ENCODE measurements around the gene LAPTM4A. TPM values are rescaled to one million over a fixed set of nuclear protein-coding genes. Genes with fewer than 3 reads are reported as not detected.

Gene LAPTM4A
- total RNA-seq, 1 experiment from 2014 or later = 125 TPM

DNA sequence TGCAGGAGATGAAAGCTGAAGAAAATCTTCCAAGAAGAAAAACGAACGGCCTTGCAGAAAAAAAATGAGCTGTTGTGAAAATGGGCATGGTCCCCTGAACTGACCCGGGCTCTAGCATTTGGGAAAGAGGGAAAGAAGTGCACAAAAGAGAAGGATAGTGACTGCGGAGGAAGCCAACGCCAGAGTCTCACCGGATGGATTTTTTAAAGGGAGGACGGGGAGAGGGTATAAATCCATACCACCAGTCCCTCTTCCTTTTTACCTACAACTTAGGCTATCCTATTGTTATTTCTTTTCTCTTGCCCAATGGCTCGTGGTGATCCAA is 62.1 kb downstream of the LAPTM4A start:
- Histone ChIP-seq H3K9me3 (ENCODE audit: insufficient read depth, low read depth) (no peaks in the 10 kb centered on the region), H3K27me3 (ENCODE audit: insufficient read depth, low read depth) (no peaks in the 10 kb centered on the region), H3K4me1 (replicated peaks; ENCODE audit: insufficient read depth) (peaks cover 19% of the 10 kb centered on the region), H4K20me1 (ENCODE audit: insufficient read depth) (no peaks in the 10 kb centered on the region), H3K4me3 (peak overlapping the region; percentile 85), H3F3A (ENCODE audit: insufficient read depth, low read depth) (0 out of 2 replicates have a peak, but pooled peaks cover 4% of the 10 kb centered on the region), H3K9me2 (ENCODE audit: insufficient read depth) (no peaks in the 10 kb centered on the region), H3K36me3 (ENCODE audit: low read depth) (no peaks in the 10 kb centered on the region), H2AFZ (peak overlapping the region; percentile 96), H3K79me2 (ENCODE audit: low read depth) (no peaks in the 10 kb centered on the region; the same call in 1 of the 2 replicates), H3K27ac (no peak overlapping the region), H3K4me2 (peak overlapping the region; percentile 89)
- DNase-seq = no peak
- BruUV-seq (replicated peaks) = no TSS peak
- intact Hi-C loops (cut with micrococcal nuclease; ENCODE audit: unreplicated experiment) = no loop called here
- ChIA-PET CTCF (no interaction called here), POLR2A (ENCODE audit: unreplicated experiment) (no interaction called here)
- TF ChIP-seq, protein P1, sequence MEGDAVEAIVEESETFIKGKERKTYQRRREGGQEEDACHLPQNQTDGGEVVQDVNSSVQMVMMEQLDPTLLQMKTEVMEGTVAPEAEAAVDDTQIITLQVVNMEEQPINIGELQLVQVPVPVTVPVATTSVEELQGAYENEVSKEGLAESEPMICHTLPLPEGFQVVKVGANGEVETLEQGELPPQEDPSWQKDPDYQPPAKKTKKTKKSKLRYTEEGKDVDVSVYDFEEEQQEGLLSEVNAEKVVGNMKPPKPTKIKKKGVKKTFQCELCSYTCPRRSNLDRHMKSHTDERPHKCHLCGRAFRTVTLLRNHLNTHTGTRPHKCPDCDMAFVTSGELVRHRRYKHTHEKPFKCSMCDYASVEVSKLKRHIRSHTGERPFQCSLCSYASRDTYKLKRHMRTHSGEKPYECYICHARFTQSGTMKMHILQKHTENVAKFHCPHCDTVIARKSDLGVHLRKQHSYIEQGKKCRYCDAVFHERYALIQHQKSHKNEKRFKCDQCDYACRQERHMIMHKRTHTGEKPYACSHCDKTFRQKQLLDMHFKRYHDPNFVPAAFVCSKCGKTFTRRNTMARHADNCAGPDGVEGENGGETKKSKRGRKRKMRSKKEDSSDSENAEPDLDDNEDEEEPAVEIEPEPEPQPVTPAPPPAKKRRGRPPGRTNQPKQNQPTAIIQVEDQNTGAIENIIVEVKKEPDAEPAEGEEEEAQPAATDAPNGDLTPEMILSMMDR (conservative IDR thresholded peaks at IDR 0.05) = no peak
- no peak for TF ChIP-seq EZH2 (IDR thresholded peaks at IDR 0.05; ENCODE audit: low read depth)

DNA sequence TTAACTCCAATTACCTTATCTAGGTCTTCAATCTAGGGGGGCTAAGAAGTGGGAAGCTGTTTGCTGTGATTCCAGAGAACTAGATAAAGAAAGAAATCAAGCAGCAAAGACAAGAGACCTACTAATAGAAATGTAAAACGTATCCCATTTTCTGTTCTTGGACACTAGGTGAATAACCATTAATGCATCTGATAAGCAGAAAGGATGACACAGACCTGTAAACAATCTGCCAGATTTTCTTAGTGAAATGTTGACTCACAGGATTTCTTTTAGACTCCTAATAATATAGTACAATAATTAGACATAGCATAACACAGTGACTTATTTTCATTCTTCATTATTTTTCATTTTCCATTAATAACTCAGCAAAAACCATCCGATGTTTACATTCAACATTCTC is 62.8 kb downstream of the LAPTM4A start:
- H3K4me1 ChIP-seq (replicated peaks; ENCODE audit: insufficient read depth) = peaks cover 19% of the 10 kb centered on the region
- H4K20me1 ChIP-seq (ENCODE audit: insufficient read depth) = no peaks in the 10 kb centered on the region
- POLR2A ChIA-PET (ENCODE audit: unreplicated experiment) = no interaction called here
- H3K27ac ChIP-seq = no peak overlapping the region
- TSS peak; percentile 6 for BruUV-seq (replicated peaks)
- H3K4me3 ChIP-seq = peak overlapping the region; percentile 85; the same call in 1 of the 2 replicates
- no peak for DNase-seq
- H3K79me2 ChIP-seq (ENCODE audit: low read depth) = no peaks in the 10 kb centered on the region; the same call in 1 of the 2 replicates
- intact Hi-C loops (cut with micrococcal nuclease; ENCODE audit: unreplicated experiment) = no loop called here
- 0 out of 2 replicates have a peak, but pooled peaks cover 4% of the 10 kb centered on the region for H3F3A ChIP-seq (ENCODE audit: insufficient read depth, low read depth)
- H3K4me2 ChIP-seq = peak overlapping the region; percentile 89
- H2AFZ ChIP-seq = no peak overlapping the region
- H3K9me2 ChIP-seq (ENCODE audit: insufficient read depth) = no peaks in the 10 kb centered on the region
- CTCF ChIA-PET = no interaction called here
- H3K27me3 ChIP-seq (ENCODE audit: insufficient read depth, low read depth) = no peaks in the 10 kb centered on the region
- H3K36me3 ChIP-seq (ENCODE audit: low read depth) = no peaks in the 10 kb centered on the region
- no peak for TF ChIP-seq EZH2 (IDR thresholded peaks at IDR 0.05; ENCODE audit: low read depth)
- TF ChIP-seq, protein P1 (conservative IDR thresholded peaks at IDR 0.05) = no peak
- H3K9me3 ChIP-seq (ENCODE audit: insufficient read depth, low read depth) = no peaks in the 10 kb centered on the region

DNA sequence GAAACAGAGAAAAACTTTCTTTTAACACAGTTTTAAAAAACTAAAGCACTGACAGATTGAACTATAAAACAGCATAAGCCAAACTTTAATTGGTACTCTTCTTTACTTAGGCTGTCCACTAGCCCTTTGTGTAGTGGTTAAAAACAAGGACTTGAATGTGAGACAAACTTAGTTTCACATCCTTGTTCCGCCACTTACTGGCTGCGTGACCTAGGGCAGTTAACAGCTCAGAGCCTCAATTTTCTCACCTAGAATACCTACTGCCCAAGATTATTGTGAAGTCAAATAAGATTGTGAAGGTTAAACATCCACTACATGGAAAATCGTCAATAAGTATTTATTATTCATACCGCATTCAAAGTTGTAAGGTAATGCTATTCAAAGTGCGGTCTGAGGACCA is 63.5 kb downstream of the LAPTM4A start:
- DNase-seq = no peak
- H3K9me3 ChIP-seq (ENCODE audit: insufficient read depth, low read depth) = no peaks in the 10 kb centered on the region
- H4K20me1 ChIP-seq (ENCODE audit: insufficient read depth) = no peaks in the 10 kb centered on the region
- H3K27ac ChIP-seq = no peak overlapping the region
- intact Hi-C loops (cut with micrococcal nuclease; ENCODE audit: unreplicated experiment) = no loop called here
- no peaks in the 10 kb centered on the region for H3K27me3 ChIP-seq (ENCODE audit: insufficient read depth, low read depth)
- TF ChIP-seq, protein P1 (conservative IDR thresholded peaks at IDR 0.05) = no peak
- no peak for TF ChIP-seq EZH2 (IDR thresholded peaks at IDR 0.05; ENCODE audit: low read depth)
- H3K79me2 ChIP-seq (ENCODE audit: low read depth) = no peaks in the 10 kb centered on the region; the same call in 1 of the 2 replicates
- ChIA-PET POLR2A (ENCODE audit: unreplicated experiment) (no interaction called here), CTCF (no interaction called here)
- H2AFZ ChIP-seq = no peak overlapping the region
- peaks cover 19% of the 10 kb centered on the region for H3K4me1 ChIP-seq (replicated peaks; ENCODE audit: insufficient read depth)
- no peaks in the 10 kb centered on the region for H3K36me3 ChIP-seq (ENCODE audit: low read depth)
- H3F3A ChIP-seq (ENCODE audit: insufficient read depth, low read depth) = 0 out of 2 replicates have a peak, but pooled peaks cover 4% of the 10 kb centered on the region
- H3K9me2 ChIP-seq (ENCODE audit: insufficient read depth) = no peaks in the 10 kb centered on the region
- no peak overlapping the region for H3K4me3 ChIP-seq
- no TSS peak for BruUV-seq (replicated peaks)
- H3K4me2 ChIP-seq = no peak overlapping the region

Other genes with a start within 250 kb of the LAPTM4A start
- gene TTC32, start 149.6 kb downstream of the LAPTM4A start, total RNA-seq (2021) = 27.9 and 36.2 TPM in 2 replicates
- gene WDR35, start 61.5 kb downstream of the LAPTM4A start, total RNA-seq (2021) = 7.4 and 8.2 TPM in 2 replicates
- gene MATN3, start 39.0 kb downstream of the LAPTM4A start, total RNA-seq (2021) = 1.0 and 1.9 TPM in 2 replicates
- 114 and 128 TPM in 2 replicates for gene SDC1, start 173.5 kb upstream of the LAPTM4A start, total RNA-seq (2021)

All from PC-9 (cell line).